Stimulated activated naive B cell treated with anti-CD40 and anti-IgM and Interleukin-4, amounts not matched to agents 10 μg/mL and 1 μg/mL and 100 μg/mL, for 72 hours (primary cell): ENCODE results near the gene PC.

Experiments used
- ATAC-seq, 2 donors: fragments of 150-1000 bp; cut with Tn5 transposase; replicated peaks; 2 replicates each; pipeline ENCODE4 v1.10.0; 2021; ENCODE audit warnings: moderate library complexity in 1 of 2
- DNase-seq: peaks from one replicate; pipeline ENCODE4 v3.0.0; 2021
- H3K27ac Mint-ChIP-seq: one replicate; pipeline ENCODE4 v1.8.0; 2022; ENCODE audit warnings: mild to moderate bottlenecking, mixed read lengths
- H3K27me3 Mint-ChIP-seq, 2 donors: one replicate each; pipeline ENCODE4 v1.8.0; 2022; ENCODE audit warnings: mixed read lengths in 2 of 2
- H3K36me3 Mint-ChIP-seq, 2 donors: one replicate each; pipeline ENCODE4 v1.8.0; 2022; ENCODE audit warnings: mixed read lengths in 2 of 2, mild to moderate bottlenecking in 1 of 2
- H3K4me1 Mint-ChIP-seq, 2 donors: one replicate each; pipeline ENCODE4 v1.8.0; 2022; ENCODE audit warnings: mixed read lengths in 2 of 2, mild to moderate bottlenecking in 1 of 2
- H3K4me3 Mint-ChIP-seq, 2 donors: one replicate each; pipeline ENCODE4 v1.8.0; 2022; ENCODE audit warnings: mild to moderate bottlenecking in 2 of 2, mixed read lengths in 2 of 2, moderate library complexity in 1 of 2
- H3K9me3 Mint-ChIP-seq, 2 donors: one replicate each; pipeline ENCODE4 v1.8.0; 2022; ENCODE audit warnings: mixed read lengths in 2 of 2, mild to moderate bottlenecking in 1 of 2

The PC gene

DNA sequence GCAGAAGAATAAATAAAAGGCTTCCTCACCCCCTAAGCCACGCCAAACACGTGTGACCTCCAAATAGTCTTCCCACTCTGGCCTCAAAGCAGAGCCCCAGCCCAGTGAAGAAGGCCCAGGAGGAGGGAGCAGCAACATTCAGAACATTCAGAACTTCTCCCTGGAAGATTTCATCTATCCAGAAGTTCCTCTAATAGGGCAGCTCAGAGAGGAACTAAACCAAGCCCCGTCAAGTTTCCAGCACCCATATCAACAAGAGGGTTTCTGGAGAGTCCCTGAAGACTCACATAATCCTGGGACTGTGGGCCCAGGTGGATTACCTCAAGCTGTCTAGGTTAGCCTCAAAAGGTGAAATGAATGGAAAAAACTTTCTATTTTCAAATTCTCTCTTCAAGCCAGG lies 39.4 kb downstream of the PC start:
- no peak for ATAC-seq
- no peak for DNase-seq
- Mint-ChIP-seq H3K27ac (no peak overlapping the region), H3K9me3 (peaks cover 3% of the 10 kb centered on the region in 2 donors), H3K27me3 (peaks cover 4 to 26% of the 10 kb centered on the region in 2 donors), H3K4me3 (no peak overlapping the region), H3K36me3 (peaks cover 0 to 2% of the 10 kb centered on the region in 2 donors), H3K4me1 (no peaks in the 10 kb centered on the region)

DNA sequence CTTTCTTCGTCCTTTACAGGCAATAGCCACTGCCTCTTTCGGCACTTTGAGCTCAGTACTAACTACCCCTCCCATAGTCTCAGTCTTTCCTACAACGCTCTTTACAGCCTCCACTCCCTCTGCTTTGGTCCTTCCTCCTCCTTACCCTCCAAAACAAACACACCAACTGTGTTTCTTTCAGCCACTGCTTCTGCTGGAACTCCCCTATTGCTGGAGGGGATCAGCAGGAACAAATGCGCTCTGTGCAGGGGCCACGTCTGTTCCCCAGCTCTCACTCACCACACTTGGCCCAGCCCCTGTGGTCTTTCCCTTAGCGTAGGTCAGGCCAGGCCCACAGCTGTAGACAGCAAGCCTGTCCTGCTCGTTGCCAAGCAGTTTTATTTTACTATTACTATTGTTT lies 42.3 kb downstream of the PC start:
- Mint-ChIP-seq H3K36me3 (no peaks in the 10 kb centered on the region), H3K27ac (no peak overlapping the region), H3K4me3 (no peak overlapping the region), H3K4me1 (no peaks in the 10 kb centered on the region), H3K27me3 (peaks cover 4 to 16% of the 10 kb centered on the region in 2 donors), H3K9me3 (no peaks in the 10 kb centered on the region)
- ATAC-seq = no peak
- DNase-seq = no peak

DNA sequence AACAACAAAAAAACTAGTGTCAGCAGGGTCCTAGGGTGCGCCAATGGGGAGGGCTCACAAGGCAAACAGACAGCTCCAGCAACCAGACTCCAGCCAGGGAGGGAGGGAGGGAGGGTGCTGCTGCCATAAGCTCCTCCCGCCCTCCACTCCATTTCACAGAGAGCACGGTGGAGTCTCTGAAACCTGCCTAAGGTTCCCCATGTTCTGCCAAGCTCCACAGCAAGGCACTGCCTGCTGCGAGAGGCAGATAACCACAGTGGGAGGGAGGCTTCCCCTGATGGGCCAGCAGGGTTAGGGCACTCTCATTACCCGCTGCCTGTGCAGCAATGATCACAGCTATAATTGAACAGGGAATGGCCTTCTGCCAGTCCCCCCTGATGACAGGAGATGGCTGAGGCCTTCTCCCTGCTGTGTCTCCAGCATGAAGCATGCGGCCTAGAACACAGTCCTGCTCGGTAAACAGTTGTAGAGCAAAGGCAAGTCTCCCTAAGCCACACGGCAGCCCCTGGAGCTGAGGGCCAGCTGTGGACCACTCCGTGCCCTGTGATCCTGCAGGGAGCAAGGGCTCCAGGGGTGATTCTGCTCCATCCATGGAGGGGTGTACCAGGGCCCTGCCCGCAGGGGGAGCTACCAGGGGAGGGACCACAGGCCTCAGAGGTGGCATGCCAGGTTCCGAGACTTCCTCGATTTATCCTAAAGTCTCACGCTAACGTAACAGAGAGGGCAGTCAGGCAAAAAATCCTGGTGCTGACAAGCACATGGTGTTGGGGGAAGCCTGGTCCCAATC lies 42.9 kb downstream of the PC start:
- DNase-seq (no peak), ATAC-seq (no peak)
- no peaks in the 10 kb centered on the region for H3K4me1 Mint-ChIP-seq
- H3K4me3 Mint-ChIP-seq = no peak overlapping the region
- H3K27ac Mint-ChIP-seq = no peak overlapping the region
- H3K27me3 Mint-ChIP-seq = peaks cover 4 to 10% of the 10 kb centered on the region in 2 donors
- no peaks in the 10 kb centered on the region for H3K36me3 Mint-ChIP-seq
- no peaks in the 10 kb centered on the region for H3K9me3 Mint-ChIP-seq

DNA sequence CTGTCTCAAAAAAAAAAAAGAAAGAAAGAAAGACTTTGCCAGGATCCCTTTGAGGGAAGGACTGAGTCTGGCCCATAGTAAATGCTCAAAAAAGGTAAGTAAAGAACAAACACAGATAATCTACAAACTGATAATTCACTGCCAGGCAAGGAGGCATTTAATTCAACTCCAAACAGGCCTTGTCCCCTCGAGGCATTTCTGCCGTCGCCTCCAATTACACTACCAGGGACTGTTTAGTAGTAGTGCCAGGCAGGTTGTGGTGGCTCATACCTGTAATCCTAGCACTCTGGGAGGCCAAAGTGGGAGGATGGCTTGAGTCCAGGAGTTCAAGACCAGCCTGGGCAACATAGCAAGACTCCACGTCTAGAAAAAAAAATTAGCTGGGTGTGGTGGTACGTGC lies 43.7 kb downstream of the PC start:
- no peaks in the 10 kb centered on the region for H3K9me3 Mint-ChIP-seq
- no peak overlapping the region for H3K27ac Mint-ChIP-seq
- H3K36me3 Mint-ChIP-seq = no peaks in the 10 kb centered on the region
- DNase-seq = no peak
- H3K4me1 Mint-ChIP-seq = no peaks in the 10 kb centered on the region
- H3K4me3 Mint-ChIP-seq = no peak overlapping the region
- peaks cover 0 to 2% of the 10 kb centered on the region in 2 donors for H3K27me3 Mint-ChIP-seq
- ATAC-seq = no peak

DNA sequence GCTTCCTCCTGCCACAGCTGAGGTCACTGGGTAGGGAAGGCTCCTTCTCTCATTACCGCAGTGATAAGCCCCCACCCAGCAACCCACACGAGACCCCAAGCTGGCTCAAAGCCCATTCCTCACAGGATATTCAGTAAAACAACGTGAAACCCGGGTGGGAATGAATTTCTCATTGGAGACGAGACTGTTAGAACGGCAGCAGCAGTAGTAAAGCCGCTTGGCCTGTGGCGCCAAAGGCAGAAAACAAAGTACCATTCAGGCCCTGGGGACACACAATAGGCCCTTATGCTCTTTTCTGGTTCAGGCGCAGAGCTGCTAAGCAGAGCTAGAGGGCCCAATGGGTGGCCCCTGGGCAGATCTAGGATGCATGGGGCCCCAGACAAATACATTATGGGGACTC lies 45.3 kb downstream of the PC start:
- H3K4me3 Mint-ChIP-seq = no peak overlapping the region
- no peaks in the 10 kb centered on the region for H3K27me3 Mint-ChIP-seq
- DNase-seq (no peak), ATAC-seq (no peak)
- no peaks in the 10 kb centered on the region for H3K4me1 Mint-ChIP-seq
- H3K9me3 Mint-ChIP-seq = no peaks in the 10 kb centered on the region
- no peak overlapping the region for H3K27ac Mint-ChIP-seq
- H3K36me3 Mint-ChIP-seq = no peaks in the 10 kb centered on the region

DNA sequence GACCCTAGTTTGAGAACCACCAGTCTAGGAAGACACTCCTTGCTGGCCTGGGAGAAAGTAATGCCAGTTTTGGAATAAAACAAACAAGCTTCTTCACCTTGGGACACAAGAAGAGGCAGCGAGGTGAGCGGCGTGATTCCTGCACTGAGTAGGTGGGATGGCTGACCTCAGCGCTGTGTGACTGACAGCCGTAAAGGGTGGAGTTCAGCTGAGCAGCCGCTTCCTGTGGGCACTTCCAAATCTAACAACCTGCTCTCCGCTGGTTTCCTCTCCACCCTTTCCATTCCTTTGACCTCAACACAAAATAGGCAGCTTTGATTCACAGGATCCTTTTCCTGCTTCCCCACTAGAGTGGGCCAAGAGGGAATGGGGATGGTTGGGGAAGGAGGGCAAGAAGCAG lies 45.8 kb downstream of the PC start:
- DNase-seq (no peak), ATAC-seq (no peak)
- Mint-ChIP-seq H3K27me3 (no peaks in the 10 kb centered on the region), H3K4me3 (no peak overlapping the region), H3K27ac (peak overlapping the region; percentile 5), H3K9me3 (no peaks in the 10 kb centered on the region), H3K4me1 (no peaks in the 10 kb centered on the region), H3K36me3 (no peaks in the 10 kb centered on the region)

DNA sequence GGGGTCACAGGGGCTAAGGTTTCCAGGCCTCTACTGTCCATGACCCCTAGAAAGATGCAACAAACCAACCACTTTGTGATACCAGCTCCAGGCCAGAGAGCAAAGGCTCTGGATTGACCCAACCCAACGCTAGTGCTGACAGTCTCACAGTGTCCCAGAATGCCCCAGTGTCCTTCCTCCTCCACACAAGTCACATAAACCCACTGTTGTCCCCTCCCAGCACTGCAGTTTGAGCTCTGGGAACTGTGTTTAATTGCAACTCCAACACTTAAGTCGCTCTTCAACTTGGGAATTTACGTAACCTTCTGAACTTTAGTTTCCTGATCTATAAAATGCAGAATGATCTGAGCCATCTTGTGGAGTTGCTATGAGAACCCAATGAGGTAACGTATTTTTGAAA lies 47.5 kb downstream of the PC start:
- Mint-ChIP-seq H3K36me3 (no peaks in the 10 kb centered on the region), H3K9me3 (no peaks in the 10 kb centered on the region), H3K27ac (no peak overlapping the region), H3K27me3 (peaks cover under 1 to 2% of the 10 kb centered on the region in 2 donors), H3K4me3 (no peak overlapping the region), H3K4me1 (no peaks in the 10 kb centered on the region)
- no peak for DNase-seq
- no peak for ATAC-seq

DNA sequence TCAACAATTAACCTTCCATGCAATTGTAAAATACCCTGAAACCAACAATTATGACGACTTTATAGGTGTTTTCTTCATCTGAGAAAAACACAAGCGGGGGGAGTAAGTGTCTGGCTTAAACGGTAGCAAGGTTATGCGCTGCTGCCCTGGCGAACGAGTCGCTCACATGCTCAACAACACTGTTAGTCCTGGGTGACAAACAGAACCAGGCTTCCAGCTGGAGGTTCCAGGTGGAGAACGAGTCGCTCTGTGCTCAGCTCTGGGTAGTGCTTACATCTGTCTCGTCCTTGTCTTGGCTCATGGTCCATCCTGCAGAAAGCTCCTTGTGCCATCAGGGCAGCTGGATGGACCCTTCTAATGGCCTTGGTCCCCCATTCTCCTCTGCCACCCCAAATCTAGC lies 48.2 kb downstream of the PC start:
- H3K36me3 Mint-ChIP-seq = no peaks in the 10 kb centered on the region
- peaks cover 4 to 7% of the 10 kb centered on the region in 2 donors for H3K27me3 Mint-ChIP-seq
- no peak overlapping the region for H3K27ac Mint-ChIP-seq
- no peak for DNase-seq
- no peaks in the 10 kb centered on the region for H3K4me1 Mint-ChIP-seq
- no peak for ATAC-seq
- no peak overlapping the region for H3K4me3 Mint-ChIP-seq
- no peaks in the 10 kb centered on the region for H3K9me3 Mint-ChIP-seq

DNA sequence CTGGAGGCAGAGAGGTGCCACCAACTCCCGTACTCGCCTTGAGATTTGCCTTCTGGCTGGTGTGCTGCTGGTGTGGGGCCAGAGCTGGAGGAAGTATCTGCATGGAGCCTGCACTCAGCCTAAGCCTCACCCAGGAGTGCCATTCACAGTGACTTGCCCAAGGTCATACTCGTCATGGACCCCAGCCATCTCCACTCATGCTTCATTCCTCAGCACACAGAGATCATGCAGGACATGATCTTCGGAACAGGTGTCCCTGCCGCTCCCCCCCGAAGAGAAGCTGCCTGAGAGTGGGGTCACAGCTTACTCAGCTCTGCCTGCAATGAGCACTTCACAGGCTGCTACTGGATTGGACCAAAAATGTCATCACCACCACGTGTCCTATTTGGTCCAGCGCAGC lies 49.0 kb downstream of the PC start:
- Mint-ChIP-seq H3K27ac (no peak overlapping the region), H3K27me3 (peaks cover 4 to 7% of the 10 kb centered on the region in 2 donors)
- DNase-seq = no peak

DNA sequence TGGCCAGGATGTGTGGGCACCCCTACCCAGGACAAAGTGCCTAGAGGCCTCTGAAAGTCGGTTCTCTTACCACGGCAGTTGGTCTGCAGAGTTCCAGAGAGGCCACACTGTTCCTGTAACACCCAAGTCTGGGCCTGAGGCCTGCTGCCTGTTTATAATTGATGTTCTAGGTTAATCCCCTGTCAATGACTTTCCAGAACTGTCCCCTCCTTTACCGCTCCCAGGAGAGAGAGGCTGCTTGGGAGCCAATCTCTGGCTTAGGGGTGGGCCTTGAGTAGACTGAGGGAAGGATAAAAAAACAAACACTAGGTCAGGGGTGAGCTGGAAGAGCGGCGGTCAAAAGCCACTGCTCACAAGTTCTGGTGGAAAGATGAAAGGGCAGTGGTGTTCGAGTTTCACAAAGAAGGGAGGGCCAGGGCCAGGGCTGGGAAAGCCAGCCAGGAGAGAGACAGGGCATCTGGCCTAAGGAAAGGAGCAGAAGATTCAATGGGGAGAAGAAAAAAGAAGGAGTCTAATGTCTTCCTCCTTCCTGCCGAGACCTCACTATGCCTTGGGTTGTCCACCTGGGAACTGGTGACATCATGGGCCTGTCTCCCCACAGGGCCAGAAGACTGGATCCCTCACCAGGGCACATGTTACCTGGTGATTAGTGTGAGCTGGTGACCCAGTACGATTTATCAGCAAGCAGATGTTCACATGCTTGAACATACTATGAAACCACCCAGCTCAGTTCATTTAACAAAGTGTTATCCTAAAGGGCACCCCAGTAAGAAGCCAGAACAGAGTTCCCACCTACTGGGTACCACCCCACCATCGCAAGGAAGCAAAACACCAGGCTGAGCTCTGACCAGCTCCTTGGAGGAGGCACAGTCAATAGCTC lies 50.2 kb downstream of the PC start:
- DNase-seq (no peak), ATAC-seq (no peak)
- Mint-ChIP-seq H3K9me3 (no peaks in the 10 kb centered on the region), H3K36me3 (no peaks in the 10 kb centered on the region), H3K27me3 (peaks cover 4 to 7% of the 10 kb centered on the region in 2 donors), H3K4me1 (no peaks in the 10 kb centered on the region), H3K4me3 (no peak overlapping the region), H3K27ac (no peak overlapping the region)

More for the DNA sequence above, 49.0 kb downstream of the PC start:
- ATAC-seq = no peak
- Mint-ChIP-seq H3K36me3 (no peaks in the 10 kb centered on the region), H3K4me1 (no peaks in the 10 kb centered on the region), H3K4me3 (no peak overlapping the region), H3K9me3 (no peaks in the 10 kb centered on the region)

DNA sequence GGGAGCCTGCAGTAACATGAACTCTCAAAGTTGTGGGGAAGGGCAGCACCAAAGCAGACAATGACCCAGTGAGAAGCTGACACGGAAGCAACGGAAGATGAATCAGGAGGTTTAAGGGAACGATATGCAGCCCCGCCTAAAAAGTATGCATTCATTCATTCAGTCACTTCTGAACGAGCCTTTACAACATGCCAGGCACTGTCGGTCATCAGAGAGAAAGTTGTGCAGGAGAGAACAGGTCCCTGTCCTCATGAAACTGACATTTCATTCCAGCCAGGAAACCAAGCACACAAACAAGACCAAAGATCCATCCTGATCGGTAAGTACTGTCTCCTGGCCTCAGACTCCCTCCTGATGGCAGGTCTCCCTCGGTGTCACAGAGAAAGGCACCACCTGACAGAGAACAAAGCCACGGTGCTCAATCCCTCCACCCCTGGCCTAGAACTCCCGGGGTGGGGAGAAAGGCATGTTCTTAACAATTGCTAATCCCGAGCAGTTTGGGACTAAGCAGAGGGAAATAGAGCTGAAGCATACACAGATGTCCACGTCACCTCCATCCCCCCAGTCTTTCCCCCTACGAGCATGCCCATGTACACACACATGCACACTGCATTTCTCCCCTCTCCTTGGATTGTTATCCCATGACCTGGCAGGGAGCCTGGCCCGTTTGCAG lies 52.0 kb downstream of the PC start:
- H3K27ac Mint-ChIP-seq = no peak overlapping the region
- no peaks in the 10 kb centered on the region for H3K9me3 Mint-ChIP-seq
- peaks cover 7 to 13% of the 10 kb centered on the region in 2 donors for H3K27me3 Mint-ChIP-seq
- H3K4me3 Mint-ChIP-seq = no peak overlapping the region
- no peaks in the 10 kb centered on the region for H3K4me1 Mint-ChIP-seq
- ATAC-seq (no peak), DNase-seq (no peak)
- no peaks in the 10 kb centered on the region for H3K36me3 Mint-ChIP-seq

DNA sequence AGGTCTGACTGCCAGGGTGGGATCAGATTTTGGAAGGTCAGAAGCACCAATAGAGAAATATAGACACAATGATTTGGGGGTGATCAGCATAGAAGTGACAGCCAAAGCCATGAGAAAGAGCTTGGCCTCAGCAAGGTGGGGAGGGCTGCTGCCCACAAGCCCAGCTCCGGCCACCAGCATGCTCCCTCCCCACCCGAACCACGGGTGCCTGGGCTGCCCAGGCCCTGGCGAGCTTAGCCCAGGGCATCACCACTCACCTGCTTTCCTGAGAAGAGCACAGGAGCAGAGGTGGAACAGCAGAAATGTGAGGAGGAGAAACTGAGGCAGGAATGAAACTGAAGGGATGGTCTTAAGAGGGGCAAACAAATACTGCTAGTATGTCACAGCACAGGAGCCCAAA lies 52.6 kb downstream of the PC start:
- Mint-ChIP-seq H3K4me3 (no peak overlapping the region), H3K27ac (no peak overlapping the region)

DNA sequence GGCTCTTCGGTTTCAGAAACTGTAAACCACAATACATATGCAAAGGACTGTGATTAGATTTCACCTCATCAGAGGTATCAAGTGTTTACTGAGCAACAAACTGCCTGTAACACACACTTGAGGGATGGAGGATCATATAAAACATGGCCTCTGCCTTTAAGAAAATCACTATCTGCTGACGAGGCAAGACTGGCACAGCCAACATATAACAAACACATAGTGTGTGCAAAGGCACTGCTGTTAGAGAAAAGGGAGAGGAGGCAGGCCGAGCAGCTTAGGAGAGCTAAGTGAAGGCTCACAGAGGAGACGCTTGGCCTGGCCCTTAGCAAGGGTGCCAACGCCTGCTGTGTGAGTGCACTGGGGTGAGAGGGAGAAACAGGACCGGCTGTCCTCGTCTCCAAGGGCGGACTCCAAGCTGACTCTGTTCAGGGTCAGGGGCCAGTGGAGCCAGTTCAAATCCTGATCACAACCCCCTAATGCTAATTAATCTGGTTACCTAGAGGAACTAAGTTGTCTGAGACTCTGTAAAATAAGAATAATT lies 53.1 kb downstream of the PC start:
- peaks cover 7 to 17% of the 10 kb centered on the region in 2 donors for H3K27me3 Mint-ChIP-seq
- H3K4me3 Mint-ChIP-seq = no peak overlapping the region
- ATAC-seq = no peak
- H3K9me3 Mint-ChIP-seq = no peaks in the 10 kb centered on the region
- DNase-seq = no peak
- H3K4me1 Mint-ChIP-seq = no peaks in the 10 kb centered on the region
- no peak overlapping the region for H3K27ac Mint-ChIP-seq
- no peaks in the 10 kb centered on the region for H3K36me3 Mint-ChIP-seq

More for the DNA sequence above, 52.6 kb downstream of the PC start:
- no peak for ATAC-seq
- Mint-ChIP-seq H3K9me3 (no peaks in the 10 kb centered on the region), H3K36me3 (no peaks in the 10 kb centered on the region), H3K27me3 (peaks cover 7 to 17% of the 10 kb centered on the region in 2 donors), H3K4me1 (no peaks in the 10 kb centered on the region)
- no peak for DNase-seq

DNA sequence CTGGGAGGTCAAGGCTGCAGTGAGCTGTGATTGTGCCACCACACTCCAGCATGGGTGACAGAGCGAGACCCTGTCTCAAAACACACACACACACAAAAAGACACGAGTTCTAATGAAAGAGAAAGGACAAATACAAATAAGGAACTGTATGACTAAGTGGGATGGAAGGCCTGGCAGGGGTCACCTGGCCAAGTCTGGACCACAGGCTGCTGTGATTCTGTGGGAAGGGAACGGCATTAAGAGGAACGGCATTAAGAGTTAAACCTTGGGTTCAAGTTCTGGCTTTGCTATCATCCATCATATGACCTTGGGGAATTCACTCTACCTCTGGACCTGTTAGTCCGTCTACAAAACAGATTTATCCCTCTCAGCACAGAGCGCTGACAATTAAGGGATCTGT lies 53.6 kb downstream of the PC start:
- Mint-ChIP-seq H3K27ac (no peak overlapping the region), H3K4me3 (no peak overlapping the region), H3K27me3 (peaks cover 7 to 17% of the 10 kb centered on the region in 2 donors), H3K36me3 (no peaks in the 10 kb centered on the region), H3K9me3 (no peaks in the 10 kb centered on the region), H3K4me1 (no peaks in the 10 kb centered on the region)
- no peak for ATAC-seq
- DNase-seq = no peak
